GM12891 (cell line): ENCODE measurements around the gene PEX26.
A peak's percentile ranks its signal among the peaks of the same experiment; 100 is the strongest.

Experiments
- DNase-seq: peaks from one replicate; pipeline ENCODE4 v3.0.0; 2011; ENCODE audit warnings: low spot score; ENCODE audit not compliant: insufficient read length
- FAIRE-seq: peaks from 2 replicates; lab custom pipeline; 2011; peaks lifted over from hg19 to GRCh38; lab: Jason Lieb, UNC
- PAX5 ChIP-seq: IDR thresholded peaks from 2 replicates; pipeline ENCODE4 v1.6.1; 2011; ENCODE audit warnings: low read length, moderate library complexity, mild to moderate bottlenecking; ENCODE audit not compliant: insufficient read depth, severe bottlenecking
- POLR2A ChIP-seq: IDR thresholded peaks from 2 replicates; pipeline ENCODE4 v1.6.1; 2011; ENCODE audit warnings: low read depth, low read length, control low read depth
- POLR2AphosphoS5 ChIP-seq: IDR thresholded peaks from 2 replicates; pipeline ENCODE4 v1.6.1; 2011; ENCODE audit warnings: low read depth, low read length, control low read depth
- POU2F2 ChIP-seq: IDR thresholded peaks from 2 replicates; pipeline ENCODE4 v1.6.1; 2011; ENCODE audit warnings: low read depth, mild to moderate bottlenecking, control low read depth, low read length, moderate library complexity
- SPI1 ChIP-seq: IDR thresholded peaks from 2 replicates; pipeline ENCODE4 v1.6.1; 2011; ENCODE audit warnings: low read depth, low read length, control low read depth
- TAF1 ChIP-seq: IDR thresholded peaks from 2 replicates; pipeline ENCODE4 v1.6.1; 2011; ENCODE audit warnings: low read depth, low read length, control low read depth

PEX26 gene

GRCh38 chr22:18110954-18111758, 33.4 kb downstream of the PEX26 start:
- TF ChIP-seq SPI1 (peak; percentile 67), PAX5 (no peak), POU2F2 (no peak), POLR2AphosphoS5 (no peak)
- DNase-seq (no peak), FAIRE-seq (no peak)

- DNase-seq, result no peak
- TF ChIP-seq TAF1 (no peak), PAX5 (no peak), POLR2A (no peak), POU2F2 (no peak), SPI1 (no peak), POLR2AphosphoS5 (no peak)
- no peak for FAIRE-seq
Observed at GRCh38 chr22:18111759-18112330, 34.1 kb downstream of the PEX26 start.

GRCh38 chr22:18112440-18112839, 34.6 kb downstream of the PEX26 start:
- TF ChIP-seq TAF1 (no peak), POLR2AphosphoS5 (no peak), SPI1 (no peak), POLR2A (no peak), POU2F2 (no peak), PAX5 (no peak)
- DNase-seq, result no peak
- FAIRE-seq, result no peak

- no peak for DNase-seq
- TF ChIP-seq SPI1 (0 out of 2 replicates have a peak, but pooled peaks have one; percentile 12), POLR2AphosphoS5 (no peak)
- FAIRE-seq, result peak; percentile 66
Observed at GRCh38 chr22:18113680-18114394, 36.0 kb downstream of the PEX26 start.

DNA sequence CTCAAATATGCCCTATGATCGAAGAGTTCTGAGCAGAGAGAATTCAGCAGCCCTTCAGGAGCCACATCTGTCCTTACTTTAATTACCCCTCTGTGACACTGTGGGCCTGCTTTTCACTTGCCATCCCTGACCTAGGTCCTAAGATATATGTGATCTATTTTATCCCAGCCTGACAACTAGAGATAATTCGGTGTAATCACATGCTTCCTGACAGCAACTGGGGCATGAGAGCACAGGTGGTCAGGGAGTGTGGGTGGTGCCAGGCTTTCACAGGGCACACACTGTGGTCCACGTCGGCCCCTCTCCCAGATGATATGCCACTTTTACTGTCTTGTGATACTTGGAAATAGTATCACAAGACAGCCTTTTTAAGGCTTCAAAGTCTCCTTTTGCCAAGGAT, 36.7 kb downstream of the PEX26 start:
- FAIRE-seq (no peak), DNase-seq (no peak)
- no peak for TF ChIP-seq SPI1
- TF ChIP-seq PAX5, result no peak
- TF ChIP-seq POLR2A, result no peak
- TF ChIP-seq TAF1, result no peak
- no peak for TF ChIP-seq POU2F2
- TF ChIP-seq POLR2AphosphoS5, result no peak

- FAIRE-seq (peak; percentile 64), DNase-seq (no peak)
- no peak for TF ChIP-seq PAX5
Observed at GRCh38 chr22:18114976-18115652, 37.3 kb downstream of the PEX26 start.

DNA sequence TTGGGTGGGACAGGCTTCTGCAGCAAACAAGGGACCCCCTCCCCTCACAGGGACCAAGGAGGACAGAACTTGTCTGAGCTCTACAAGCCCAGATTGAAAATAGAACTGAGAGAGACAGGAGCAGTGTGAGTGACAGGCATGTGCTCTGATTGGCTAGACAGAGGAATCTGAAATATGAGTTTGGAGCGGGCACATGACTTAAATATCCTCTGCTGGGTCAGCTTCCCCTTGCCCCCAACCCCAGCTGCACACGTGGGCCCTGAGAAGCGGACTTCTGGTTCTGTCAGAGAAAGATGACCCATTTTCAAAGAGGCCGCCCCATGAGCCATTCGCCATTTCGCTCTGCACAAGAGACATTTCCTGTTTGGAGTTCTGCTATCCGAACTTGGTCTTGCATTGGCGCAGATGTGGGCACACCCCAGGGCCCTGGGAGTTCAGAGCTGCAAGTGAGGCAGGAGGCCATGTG, 38.1 kb downstream of the PEX26 start:
- FAIRE-seq (no peak), DNase-seq (no peak)
- no peak for TF ChIP-seq SPI1
- no peak for TF ChIP-seq TAF1
- no peak for TF ChIP-seq POU2F2
- TF ChIP-seq PAX5, result no peak
- no peak for TF ChIP-seq POLR2AphosphoS5
- TF ChIP-seq POLR2A, result no peak

DNA sequence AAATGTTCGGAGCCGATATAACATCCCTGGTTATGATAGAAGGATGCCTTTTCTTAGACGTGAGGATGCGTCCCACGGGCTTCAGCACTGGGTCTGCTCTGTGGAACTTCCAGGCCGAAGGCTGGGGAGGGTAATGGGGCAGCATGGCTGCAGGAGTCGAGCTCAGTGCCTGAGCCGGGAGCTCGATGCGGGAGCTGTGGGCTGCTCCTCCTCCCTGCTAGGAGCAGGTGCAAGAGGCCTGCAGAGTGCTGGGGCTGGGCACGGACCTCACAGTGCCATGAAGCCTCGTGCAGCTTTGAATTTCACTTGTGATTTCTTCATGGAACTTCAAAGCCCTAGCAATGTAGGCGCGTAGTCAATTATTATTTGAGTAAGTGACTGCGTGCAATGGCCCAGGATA, 38.8 kb downstream of the PEX26 start:
- FAIRE-seq (no peak), DNase-seq (no peak)
- TF ChIP-seq POU2F2 (no peak), POLR2AphosphoS5 (no peak), TAF1 (no peak), POLR2A (no peak), PAX5 (no peak), SPI1 (no peak)

GRCh38 chr22:18118345-18118915, 40.6 kb downstream of the PEX26 start:
- no peak for TF ChIP-seq POU2F2
- TF ChIP-seq PAX5, result no peak
- TF ChIP-seq TAF1, result no peak
- no peak for TF ChIP-seq POLR2AphosphoS5
- TF ChIP-seq SPI1, result no peak
- TF ChIP-seq POLR2A, result no peak
- FAIRE-seq (no peak), DNase-seq (no peak)
